Mesenchymal stem cell (in vitro differentiated cells and primary cell): ENCODE measurements around the gene C1orf167.

Experiments used
- DNase-seq: peaks from one replicate; pipeline ENCODE4 v3.0.0-alpha.2; 2013
- H2AFZ ChIP-seq: one replicate; pipeline ENCODE4 v1.6.1; 2013; ENCODE audit warnings: low read depth, mild to moderate bottlenecking, control low read depth, inconsistent platforms, low read length, moderate library complexity
- H2AK5ac ChIP-seq: 2 replicates; pipeline ENCODE4 v1.6.1; 2013; ENCODE audit warnings: low read length, moderate library complexity, mild to moderate bottlenecking, inconsistent platforms; ENCODE audit not compliant: severe bottlenecking
- H2BK120ac ChIP-seq: one replicate; pipeline ENCODE4 v1.6.1; 2013; ENCODE audit warnings: low read depth, mild to moderate bottlenecking, inconsistent platforms, low read length, moderate library complexity
- H2BK12ac ChIP-seq, 2 experiments: one replicate each; pipeline ENCODE4 v1.6.1; 2013; ENCODE audit warnings: inconsistent platforms in 2 of 2, low read length in 2 of 2, mild to moderate bottlenecking in 2 of 2, moderate library complexity in 2 of 2, control low read depth in 1 of 2
- H2BK15ac ChIP-seq: one replicate; pipeline ENCODE4 v1.6.1; 2013; ENCODE audit warnings: mild to moderate bottlenecking, low read depth, inconsistent platforms; ENCODE audit not compliant: poor library complexity, severe bottlenecking
- H2BK5ac ChIP-seq: 2 replicates; pipeline ENCODE4 v1.6.1; 2013; ENCODE audit warnings: low read depth, mild to moderate bottlenecking, low read length, control low read depth, inconsistent platforms; ENCODE audit not compliant: poor library complexity, severe bottlenecking
- H3K14ac ChIP-seq, 2 experiments: one replicate each; pipeline ENCODE4 v1.6.1; 2013; ENCODE audit warnings: inconsistent platforms in 2 of 2, low read length in 2 of 2, control low read depth in 1 of 2, mild to moderate bottlenecking in 1 of 2, moderate library complexity in 1 of 2
- H3K18ac ChIP-seq, 2 experiments: one replicate each; pipeline ENCODE4 v1.6.1; 2013; ENCODE audit warnings: inconsistent platforms in 2 of 2, low read length in 2 of 2, control low read depth in 1 of 2, low read depth in 1 of 2, mild to moderate bottlenecking in 1 of 2
- H3K23ac ChIP-seq, 2 experiments: one replicate each; pipeline ENCODE4 v1.6.1; 2013; ENCODE audit warnings: inconsistent platforms in 2 of 2, low read length in 2 of 2, mild to moderate bottlenecking in 2 of 2, moderate library complexity in 2 of 2, control low read depth in 1 of 2
- H3K27ac ChIP-seq: 2 replicates; pipeline ENCODE4 v1.5.1; 2013; ENCODE audit warnings: mild to moderate bottlenecking, moderate library complexity, low read length, control low read depth, inconsistent platforms; ENCODE audit not compliant: poor library complexity, severe bottlenecking
- H3K27me3 ChIP-seq, 2 experiments: 2 replicates each; pipeline versions ENCODE4 v1.6.1 to v1.7.0; 2013; ENCODE audit warnings: low read length in 2 of 2, mild to moderate bottlenecking in 2 of 2, moderate library complexity in 2 of 2, control low read depth in 1 of 2, inconsistent platforms in 1 of 2; ENCODE audit not compliant: control insufficient read depth in 1 of 2, insufficient read depth in 1 of 2
- H3K36me3 ChIP-seq, 2 experiments: 2 replicates each; pipeline versions ENCODE4 v1.6.1 to v1.7.0; 2013; ENCODE audit warnings: low read length in 2 of 2, control low read depth in 1 of 2, inconsistent platforms in 1 of 2, low read depth in 1 of 2, mild to moderate bottlenecking in 1 of 2; ENCODE audit not compliant: insufficient read depth in 2 of 2, control insufficient read depth in 1 of 2
- H3K4ac ChIP-seq, 2 experiments: one replicate each; pipeline ENCODE4 v1.6.1; 2013; ENCODE audit warnings: inconsistent platforms in 2 of 2, low read length in 2 of 2, mild to moderate bottlenecking in 2 of 2, moderate library complexity in 2 of 2, control low read depth in 1 of 2, low read depth in 1 of 2
- H3K4me1 ChIP-seq: 2 replicates; pipeline ENCODE4 v1.6.1; 2013; ENCODE audit warnings: low read depth, low read length, control low read depth; ENCODE audit not compliant: control insufficient read depth, insufficient read depth
- H3K4me2 ChIP-seq: 2 replicates; pipeline ENCODE4 v1.6.1; 2013; ENCODE audit warnings: low read length, mild to moderate bottlenecking, inconsistent platforms; ENCODE audit not compliant: poor library complexity, severe bottlenecking
- H3K4me3 ChIP-seq, 2 experiments: 2 replicates each; pipeline versions ENCODE4 v1.5.1 to v1.7.0; 2013; ENCODE audit warnings: low read length in 2 of 2, mild to moderate bottlenecking in 2 of 2, control low read depth in 1 of 2, low read depth in 1 of 2; ENCODE audit not compliant: insufficient read depth in 1 of 2
- H3K79me1 ChIP-seq: replicated peaks from 2 replicates; pipeline ENCODE4 v1.6.1; 2013; ENCODE audit warnings: mild to moderate bottlenecking, control low read depth, low read length, inconsistent platforms; ENCODE audit not compliant: poor library complexity, severe bottlenecking
- H3K9ac ChIP-seq: 2 replicates; pipeline ENCODE4 v1.7.0; 2013; ENCODE audit warnings: mild to moderate bottlenecking, low read length, moderate library complexity
- H3K9me3 ChIP-seq: 2 replicates; pipeline ENCODE4 v1.7.0; 2013; ENCODE audit warnings: mild to moderate bottlenecking, low read length; ENCODE audit not compliant: control insufficient read depth
- H4K8ac ChIP-seq: one replicate; pipeline ENCODE4 v1.6.1; 2013; ENCODE audit warnings: inconsistent platforms, mild to moderate bottlenecking, low read length, moderate library complexity
- H4K91ac ChIP-seq: one replicate; pipeline ENCODE4 v1.6.1; 2013; ENCODE audit warnings: mild to moderate bottlenecking, low read length, inconsistent platforms
- WGBS: methylation state at CpG from one replicate; pipeline ENCODE4 v1.1.7; 2013; ENCODE audit warnings: mixed read lengths; 5-methylcytosine and 5-hydroxymethylcytosine counted together

Gene C1orf167

GRCh38 chr1:11838349-11839272, 76.6 kb downstream of the C1orf167 start:
- H3K4me2 ChIP-seq: no peak overlapping the region
- H2BK12ac ChIP-seq: no peak overlapping the region
- peaks cover 12% of the 10 kb centered on the region for H3K4me1 ChIP-seq
- H3K4ac ChIP-seq: no peak overlapping the region
- H2BK5ac ChIP-seq: no peak overlapping the region
- H3K79me1 ChIP-seq: peaks cover 21% of the 10 kb centered on the region
- H3K18ac ChIP-seq: no peak overlapping the region
- no peaks in the 10 kb centered on the region for H3K9me3 ChIP-seq
- H2AFZ ChIP-seq: no peak overlapping the region
- H3K14ac ChIP-seq: no peak overlapping the region
- peaks cover 92 to 97% of the 10 kb centered on the region in 2 experiments for H3K36me3 ChIP-seq
- H3K4me3 ChIP-seq: no peak overlapping the region
- H4K8ac ChIP-seq: peak overlapping the region; percentile 45
- no peak overlapping the region for H3K23ac ChIP-seq
- no peak overlapping the region for H3K9ac ChIP-seq
- H4K91ac ChIP-seq: no peak overlapping the region
- no peak overlapping the region for H2AK5ac ChIP-seq
- no peak overlapping the region for H2BK15ac ChIP-seq
- peak; percentile 53 for DNase-seq
- no peak overlapping the region for H3K27ac ChIP-seq
- H2BK120ac ChIP-seq: no peak overlapping the region
- no peaks in the 10 kb centered on the region for H3K27me3 ChIP-seq
- WGBS: 73% methylated on average over 38 of the region's 40 CpGs
